ENCODE results near the gene FADS2.

Gene FADS2

DNA sequence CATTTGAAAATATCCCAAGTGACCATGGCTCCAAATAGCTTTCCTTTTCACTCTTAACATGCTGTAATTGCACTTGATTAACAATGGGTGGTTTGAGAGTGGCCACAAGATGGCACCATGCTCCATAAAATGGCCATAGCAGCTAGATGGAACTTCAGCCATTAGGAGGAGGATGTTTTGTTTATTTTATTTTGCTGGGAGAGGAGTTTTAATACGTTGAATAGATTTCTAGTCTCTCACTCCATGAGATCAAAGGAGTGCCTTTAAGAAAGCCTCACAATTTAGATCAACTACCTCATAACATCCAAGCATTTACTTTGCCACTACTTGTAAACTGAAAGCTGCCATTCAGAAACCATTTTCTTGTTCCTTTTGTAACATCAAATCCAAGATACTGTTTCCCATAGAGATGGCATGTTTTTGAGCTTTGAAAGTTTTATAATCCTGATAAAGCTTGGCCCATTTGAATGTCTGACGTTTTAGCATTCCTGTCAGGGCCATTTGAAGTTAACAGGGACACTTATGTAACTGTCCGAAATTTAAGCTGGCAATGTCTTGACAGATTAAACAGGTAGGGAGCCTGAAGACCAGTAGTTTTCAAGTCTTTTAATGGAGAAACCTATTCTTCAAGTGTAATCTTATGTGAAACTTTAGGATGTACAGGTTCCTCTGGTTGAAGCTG, 30.7 kb upstream of the FADS2 start:
- DNase-seq: peak; percentile 48

- no peak for DNase-seq
Observed at GRCh38 chr11:61799665-61800284, 28.3 kb upstream of the FADS2 start.

DNA sequence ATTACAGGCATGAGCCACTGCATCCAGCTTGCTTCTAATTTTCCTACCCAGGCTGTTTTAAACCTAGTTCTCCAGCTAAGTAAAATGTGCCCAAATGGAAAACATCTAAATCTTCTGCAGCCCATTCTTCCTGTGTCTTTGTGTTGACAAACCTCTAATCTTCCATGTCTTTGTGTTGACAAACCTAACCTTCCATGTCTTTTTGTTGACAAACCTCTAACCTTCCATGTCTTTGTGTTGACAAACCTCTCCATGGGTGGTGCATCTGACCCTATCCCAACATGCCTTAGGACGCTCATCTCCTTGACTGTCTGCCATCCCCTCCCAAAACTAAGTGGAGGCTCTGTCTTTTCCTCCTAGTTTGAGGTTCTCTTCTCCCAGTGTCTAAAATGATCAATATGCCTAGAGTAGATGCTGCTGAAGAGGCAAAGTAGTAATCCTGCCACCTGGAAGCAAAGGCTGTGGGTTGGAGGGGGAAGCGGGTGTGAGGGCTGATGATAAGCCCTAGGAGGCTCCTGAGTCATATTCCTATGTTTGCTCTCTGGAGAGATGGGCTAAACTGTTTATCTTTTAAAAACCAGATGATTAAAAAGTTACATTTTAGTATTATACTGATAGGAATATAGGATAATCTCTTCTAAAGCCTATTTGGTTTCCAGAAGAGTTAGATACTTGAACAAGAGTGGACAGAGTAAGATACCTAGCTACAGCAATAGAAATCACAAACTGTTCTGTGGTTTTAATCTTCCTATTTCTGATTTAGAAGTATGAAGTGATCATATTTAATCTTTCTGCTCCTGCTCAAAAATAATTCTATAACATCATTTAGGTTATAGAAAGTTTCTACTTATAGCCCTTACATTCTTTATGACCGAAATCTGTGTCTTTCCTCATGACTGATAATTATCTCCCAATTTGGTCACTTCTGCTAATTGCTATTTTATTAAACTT, 27.5 kb upstream of the FADS2 start:
- DNase-seq: no peak

GRCh38 chr11:61802605-61803004, 25.5 kb upstream of the FADS2 start:
- DNase-seq: no peak

- DNase-seq: no peak
Observed at GRCh38 chr11:61803889-61804647, 24.0 kb upstream of the FADS2 start.

GRCh38 chr11:61805146-61805545, 23.0 kb upstream of the FADS2 start:
- DNase-seq: no peak

- no peak for DNase-seq
Observed at GRCh38 chr11:61806785-61807184, 21.3 kb upstream of the FADS2 start.

- DNase-seq: no peak
Observed at GRCh38 chr11:61810671-61811175, 17.4 kb upstream of the FADS2 start.

- no peak for DNase-seq
Observed at GRCh38 chr11:61811831-61812230, 16.3 kb upstream of the FADS2 start.

DNA sequence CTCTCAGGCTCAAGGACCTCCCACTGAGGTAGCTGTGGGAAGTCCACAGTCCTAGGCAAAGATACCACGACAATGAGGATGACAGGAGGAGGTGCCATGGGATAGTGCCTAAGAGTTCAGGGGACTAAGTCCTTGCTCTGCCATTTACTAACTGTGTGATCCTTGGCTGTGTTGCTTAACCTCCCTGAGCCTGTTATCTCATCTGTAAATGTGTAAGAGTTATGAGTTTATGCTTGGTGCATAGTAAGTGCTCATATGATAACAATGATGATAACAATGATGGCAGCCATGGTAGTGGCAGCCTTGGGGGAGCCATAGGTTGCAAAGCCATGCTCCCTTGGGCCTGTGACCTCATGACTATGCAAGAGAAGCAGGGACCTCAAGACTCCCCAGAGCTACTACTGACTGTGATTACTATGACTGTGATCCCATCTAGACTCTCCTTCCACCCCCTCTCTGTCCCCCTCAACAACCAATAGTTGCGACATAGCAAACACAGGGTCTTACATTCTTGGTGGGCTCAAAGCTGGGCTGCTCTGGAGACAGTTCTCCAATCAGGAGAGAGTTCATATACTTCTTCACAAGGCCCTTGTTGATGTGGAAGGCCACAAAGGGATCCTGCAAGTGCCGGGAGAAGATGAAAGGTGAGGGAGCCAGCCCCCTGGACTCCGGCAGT, 15.2 kb upstream of the FADS2 start:
- no peak for DNase-seq

GRCh38 chr11:61814247-61814957, 13.7 kb upstream of the FADS2 start:
- no peak for DNase-seq

DNA sequence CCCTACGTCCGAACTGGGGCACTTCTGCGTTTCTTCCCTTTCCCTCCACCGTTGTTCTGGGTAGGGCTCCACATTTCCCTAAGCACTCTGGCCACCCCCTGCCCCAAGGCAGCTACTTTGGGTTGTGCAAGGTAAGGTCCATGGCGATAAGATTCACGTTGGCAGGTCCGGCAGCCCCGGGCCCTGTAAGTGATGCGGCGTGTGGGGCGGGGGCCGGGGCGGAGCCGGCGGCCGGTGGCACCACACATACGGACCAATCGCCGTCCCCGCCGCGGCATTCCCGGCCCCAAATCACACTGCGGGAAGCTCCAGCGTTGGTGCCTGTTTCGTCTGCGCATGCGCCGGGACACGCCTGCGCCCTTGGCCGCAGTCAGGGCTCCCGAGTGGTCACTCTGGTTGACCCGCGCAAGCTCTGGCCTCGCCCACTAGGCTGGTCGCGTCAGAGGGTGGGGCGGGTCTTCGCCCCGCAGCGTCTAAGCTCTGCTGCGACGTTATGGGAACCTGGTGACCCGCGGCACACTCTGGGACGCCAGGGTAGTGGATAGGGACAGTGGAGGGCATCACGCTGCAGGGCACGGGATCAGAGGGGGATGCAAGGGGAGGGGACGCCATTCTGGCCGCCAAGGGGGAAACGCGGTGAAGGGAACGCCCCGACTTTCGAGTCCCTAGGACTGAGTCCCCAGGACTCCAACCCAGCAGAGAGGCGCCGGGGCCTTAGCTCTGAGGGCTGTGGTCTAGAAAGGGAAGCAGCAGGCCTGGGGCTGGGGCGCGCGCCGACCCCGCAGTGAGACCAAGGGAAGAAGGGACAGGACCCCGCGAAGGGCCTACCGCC, 12.9 kb upstream of the FADS2 start:
- DNase-seq: peak; percentile 32

- DNase-seq: peak; percentile 54
Observed at GRCh38 chr11:61815790-61816735, 12.0 kb upstream of the FADS2 start.

DNA sequence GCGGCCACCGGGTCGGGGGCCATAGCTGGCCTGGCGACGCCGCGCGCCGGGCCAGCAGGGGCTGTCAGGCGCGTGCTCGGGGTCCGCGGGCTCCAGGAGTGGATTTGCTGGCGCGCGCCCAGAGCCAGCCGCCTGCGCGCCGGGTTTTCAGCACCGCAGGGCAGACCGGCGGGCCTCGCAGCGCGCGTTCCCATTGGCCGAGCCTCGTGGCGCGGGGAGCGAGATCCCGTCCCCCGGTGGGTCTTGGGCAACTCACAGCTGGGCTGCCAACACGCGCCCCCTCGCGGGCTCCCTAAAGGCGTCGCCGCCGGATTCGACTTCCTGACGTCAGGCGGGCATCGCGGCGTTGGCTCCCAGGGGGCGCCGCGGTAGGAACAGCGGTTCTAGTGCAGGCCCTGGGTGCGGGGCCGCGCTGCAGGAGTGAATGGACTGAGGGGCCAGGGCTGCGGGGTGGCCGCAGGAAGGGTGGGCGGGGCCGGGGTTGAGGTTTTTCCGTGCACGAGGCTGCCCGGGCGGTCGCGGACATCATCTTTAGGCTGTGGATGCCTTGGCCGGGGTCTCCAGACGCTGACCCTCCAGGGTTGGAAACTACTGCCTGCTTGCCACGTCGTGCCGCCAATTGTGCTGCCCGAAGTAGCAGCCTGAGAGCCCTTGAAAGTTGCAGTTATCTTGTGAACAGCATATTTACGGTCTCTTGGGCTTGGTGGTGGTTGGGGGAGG, 11.2 kb upstream of the FADS2 start, which contains the start of gene FADS1:
FADS1 (minus strand) TSS at position 268 of the 720 bp plus-strand sequence; CDS start at position 194, 74 bp downstream.
- DNase-seq: peak; percentile 77

GRCh38 chr11:61817471-61818202, 10.5 kb upstream of the FADS2 start:
- DNase-seq: no peak

GRCh38 chr11:61820174-61820573, 7.9 kb upstream of the FADS2 start:
- DNase-seq: no peak

DNA sequence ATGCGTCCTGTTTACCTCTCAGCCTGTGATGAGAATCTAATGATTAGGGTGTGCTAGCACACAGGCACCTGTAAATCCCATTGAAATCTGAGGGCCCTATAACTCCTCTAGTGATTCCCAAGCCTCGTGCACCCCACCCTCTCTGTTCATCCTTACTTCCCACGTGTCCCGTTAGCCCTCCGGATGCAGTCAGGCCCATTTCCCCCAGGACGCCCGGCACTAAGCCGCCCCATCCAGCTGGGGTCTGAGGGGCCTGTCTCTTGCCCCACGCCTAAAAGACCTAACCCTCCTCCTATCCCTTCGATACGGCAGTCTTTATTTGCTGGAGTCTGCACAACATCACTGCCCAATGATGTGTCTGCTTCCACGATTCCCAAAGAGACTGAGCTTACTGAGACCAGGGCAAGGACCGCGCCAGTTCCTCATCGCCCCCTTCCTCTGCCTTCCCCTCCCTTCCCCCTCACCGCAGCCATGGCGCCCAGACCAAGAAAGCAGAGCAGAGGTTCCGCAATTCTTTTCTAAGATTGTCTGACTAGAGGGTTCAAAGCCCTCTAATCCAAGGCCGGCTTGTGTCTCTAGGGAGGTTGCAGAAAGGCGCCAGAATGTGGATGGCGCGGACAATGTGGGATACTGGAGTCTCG, 1.1 kb upstream of the FADS2 start:
- DNase-seq: no peak

GRCh38 chr11:61828379-61828628, 204 bp downstream of the FADS2 start:
- DNase-seq: no peak
